Gastrocnemius medialis (tissue), 4 donors: ENCODE results near the gene FIBCD1.

Source experiments
- POLR2A ChIP-seq, 2 donors: fragments of 450-650 bp; IDR thresholded peaks; one replicate each; pipeline ENCODE4 v1.6.1; 2017; ENCODE audit warnings: antibody characterized with exemption in 2 of 2, mild to moderate bottlenecking in 2 of 2, moderate library complexity in 2 of 2
- TF ChIP-seq, protein P1 (sequence below), 5 experiments: fragments of 450-650 bp in 3 of 5; fragments of 200-600 bp in 2 of 5; sonication (generic) in 2 of 5; IDR thresholded peaks in 4 of 5; conservative IDR thresholded peaks in 1 of 5; 1 replicate in 4 of 5; 2 replicates in 1 of 5; pipeline ENCODE4 v1.5.1; 2016 to 2019; ENCODE audit warnings: antibody characterized with exemption in 5 of 5, mild to moderate bottlenecking in 3 of 5, moderate library complexity in 3 of 5

- TF ChIP-seq, protein P1, sequence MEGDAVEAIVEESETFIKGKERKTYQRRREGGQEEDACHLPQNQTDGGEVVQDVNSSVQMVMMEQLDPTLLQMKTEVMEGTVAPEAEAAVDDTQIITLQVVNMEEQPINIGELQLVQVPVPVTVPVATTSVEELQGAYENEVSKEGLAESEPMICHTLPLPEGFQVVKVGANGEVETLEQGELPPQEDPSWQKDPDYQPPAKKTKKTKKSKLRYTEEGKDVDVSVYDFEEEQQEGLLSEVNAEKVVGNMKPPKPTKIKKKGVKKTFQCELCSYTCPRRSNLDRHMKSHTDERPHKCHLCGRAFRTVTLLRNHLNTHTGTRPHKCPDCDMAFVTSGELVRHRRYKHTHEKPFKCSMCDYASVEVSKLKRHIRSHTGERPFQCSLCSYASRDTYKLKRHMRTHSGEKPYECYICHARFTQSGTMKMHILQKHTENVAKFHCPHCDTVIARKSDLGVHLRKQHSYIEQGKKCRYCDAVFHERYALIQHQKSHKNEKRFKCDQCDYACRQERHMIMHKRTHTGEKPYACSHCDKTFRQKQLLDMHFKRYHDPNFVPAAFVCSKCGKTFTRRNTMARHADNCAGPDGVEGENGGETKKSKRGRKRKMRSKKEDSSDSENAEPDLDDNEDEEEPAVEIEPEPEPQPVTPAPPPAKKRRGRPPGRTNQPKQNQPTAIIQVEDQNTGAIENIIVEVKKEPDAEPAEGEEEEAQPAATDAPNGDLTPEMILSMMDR (IDR thresholded peaks at IDR 0.05 in 4 of 5, conservative IDR thresholded peaks at IDR 0.05 in 1 of 5): no peak
- TF ChIP-seq POLR2A (IDR thresholded peaks at IDR 0.05): no peak
Measured at GRCh38 chr9:130887494-130888144, 51.4 kb downstream of the FIBCD1 start.
